ENCODE results near the gene MSI2. TPM values are rescaled to one million over a fixed set of nuclear protein-coding genes. Genes with fewer than 3 reads are reported as not detected.

The MSI2 gene
- total and polyA plus RNA-seq, 9 of the 15 experiments (the other 6 are each of a cell fraction or from before 2014, with no cell fraction given) = 4.6 to 61.8 (median 42.4) TPM

DNA sequence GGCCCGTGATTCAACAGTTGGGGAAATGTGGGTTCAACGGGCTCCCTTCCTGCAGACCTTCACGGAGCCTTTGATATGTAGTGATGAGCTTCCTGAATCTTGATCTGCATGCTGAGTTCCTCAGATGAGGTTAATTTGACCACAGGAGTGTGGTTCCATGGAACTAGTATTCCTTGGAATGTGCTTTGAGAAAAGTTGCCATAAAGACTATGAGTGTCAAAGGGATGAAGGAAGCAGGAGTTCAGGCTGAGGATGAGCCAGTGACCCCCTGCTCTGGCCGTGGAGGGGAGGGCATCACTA lies 229.2 kb downstream of the MSI2 start:
- H3K27me3 ChIP-seq (ENCODE audit: control insufficient read depth in 2 of 2, insufficient read depth in 2 of 2, low read length in 2 of 2) = no peaks in the 10 kb centered on the region
- POLR2A ChIA-PET = interaction anchor here (1.1 kb wide), 1 partner anchor 12 kb away, joined by 4 read pairs; no protein-coding TSS in a partner anchor
- H3K79me2 ChIP-seq (ENCODE audit: control insufficient read depth, insufficient read depth, low read length) = no peaks in the 10 kb centered on the region
- no peak overlapping the region for H2AFZ ChIP-seq (ENCODE audit: low read depth, low read length)
- no peak overlapping the region for H3K9ac ChIP-seq (ENCODE audit: insufficient read depth in 1 of 2, low read depth in 2 of 2, low read length in 2 of 2)
- no peaks in the 10 kb centered on the region for H3K9me3 ChIP-seq (replicated peaks; ENCODE audit: control insufficient read depth, insufficient read depth, low read depth, low read length)
- no peak overlapping the region for H3K4me3 ChIP-seq
- CTCF ChIA-PET (ENCODE audit: low intra/inter-chr PET ratio) = no interaction called here
- in situ Hi-C loops (cut with MboI) (no loop called here), intact Hi-C loops (cut with micrococcal nuclease) (no loop called here)
- no peak overlapping the region for H3K27ac ChIP-seq (ENCODE audit: extremely low read depth, low read depth, low read length)
- ATAC-seq (no peak), FAIRE-seq (no peak), DNase-seq (ENCODE audit: extremely low read depth in 1 of 4, low spot score in 3 of 4) (no peak)
- no peaks in the 10 kb centered on the region; the same call in 2 of the 3 replicates for H3K36me3 ChIP-seq (ENCODE audit: control insufficient read depth, insufficient read depth, low read length)
- H4K20me1 ChIP-seq (replicated peaks; ENCODE audit: control insufficient read depth, insufficient read depth, low read length) = peaks cover 30% of the 10 kb centered on the region; the same call in 1 of the 2 replicates
- no peak overlapping the region for H3K4me2 ChIP-seq (ENCODE audit: insufficient read depth, low read length)
- no TSS peak for BruUV-seq (replicated peaks)
- H3K4me1 ChIP-seq (replicated peaks in 1 of 2; ENCODE audit: control insufficient read depth in 2 of 2, insufficient read depth in 2 of 2, low read length in 2 of 2) = peaks cover 11 to 29% of the 10 kb centered on the region in 2 experiments
- 90% methylated on average over 3 of the region's 4 CpGs for WGBS (ENCODE audit: insufficient coverage, low coverage, missing lambda C conversion rate)
- H3K9me1 ChIP-seq (ENCODE audit: control insufficient read depth, insufficient read depth, low read length) = no peaks in the 10 kb centered on the region
- no peak for TF ChIP-seq POLR3A (IDR thresholded peaks at IDR 0.05; ENCODE audit: borderline replicate concordance, extremely low read depth, insufficient read depth, insufficient read length)
- TF ChIP-seq, protein P1, sequence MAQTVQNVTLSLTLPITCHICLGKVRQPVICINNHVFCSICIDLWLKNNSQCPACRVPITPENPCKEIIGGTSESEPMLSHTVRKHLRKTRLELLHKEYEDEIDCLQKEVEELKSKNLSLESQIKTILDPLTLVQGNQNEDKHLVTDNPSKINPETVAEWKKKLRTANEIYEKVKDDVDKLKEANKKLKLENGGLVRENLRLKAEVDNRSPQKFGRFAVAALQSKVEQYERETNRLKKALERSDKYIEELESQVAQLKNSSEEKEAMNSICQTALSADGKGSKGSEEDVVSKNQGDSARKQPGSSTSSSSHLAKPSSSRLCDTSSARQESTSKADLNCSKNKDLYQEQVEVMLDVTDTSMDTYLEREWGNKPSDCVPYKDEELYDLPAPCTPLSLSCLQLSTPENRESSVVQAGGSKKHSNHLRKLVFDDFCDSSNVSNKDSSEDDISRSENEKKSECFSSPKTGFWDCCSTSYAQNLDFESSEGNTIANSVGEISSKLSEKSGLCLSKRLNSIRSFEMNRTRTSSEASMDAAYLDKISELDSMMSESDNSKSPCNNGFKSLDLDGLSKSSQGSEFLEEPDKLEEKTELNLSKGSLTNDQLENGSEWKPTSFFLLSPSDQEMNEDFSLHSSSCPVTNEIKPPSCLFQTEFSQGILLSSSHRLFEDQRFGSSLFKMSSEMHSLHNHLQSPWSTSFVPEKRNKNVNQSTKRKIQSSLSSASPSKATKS (CRISPR knock-in tag; IDR thresholded peaks at IDR 0.05) = no peak
- no peak for TF ChIP-seq ZNF24 (IDR thresholded peaks at IDR 0.05)
- TF ChIP-seq MEF2A (IDR thresholded peaks at IDR 0.05; ENCODE audit: control insufficient read depth, low read depth, low read length) = no peak
- no peak for TF ChIP-seq NR4A1 (CRISPR knock-in tag; IDR thresholded peaks at IDR 0.05)
- no peak for TF ChIP-seq NR4A1 (tag; IDR thresholded peaks at IDR 0.05)
- TF ChIP-seq CHD4 (IDR thresholded peaks at IDR 0.05; ENCODE audit: insufficient read depth, insufficient replicate concordance, low read depth, low read length, poor library complexity, severe bottlenecking) = no peak
- TF ChIP-seq ZNF655 (CRISPR knock-in tag; IDR thresholded peaks at IDR 0.05) = no peak
- no peak for TF ChIP-seq POU5F1 (IDR thresholded peaks at IDR 0.05; ENCODE audit: borderline replicate concordance, low read depth, low read length, partially characterized antibody)
- TF ChIP-seq RAD21 (CRISPR knock-in tag; conservative IDR thresholded peaks at IDR 0.05 in 1 of 2, IDR thresholded peaks at IDR 0.05 in 1 of 2) = no peak
- TF ChIP-seq E2F8 (IDR thresholded peaks at IDR 0.05; ENCODE audit: low read depth, partially characterized antibody) = no peak
- TF ChIP-seq CCAR2 (IDR thresholded peaks at IDR 0.05; ENCODE audit: low read depth, low read length) = no peak
- TF ChIP-seq MED1 (CRISPR knock-in tag; IDR thresholded peaks at IDR 0.05; ENCODE audit: borderline replicate concordance) = no peak
- TF ChIP-seq ZNF695 (CRISPR knock-in tag; IDR thresholded peaks at IDR 0.05) = no peak
- no peak for TF ChIP-seq PTBP1 (IDR thresholded peaks at IDR 0.05; ENCODE audit: low read depth, low read length)
- no peak for TF ChIP-seq RFX1 (IDR thresholded peaks at IDR 0.05)
- TF ChIP-seq HNRNPK (IDR thresholded peaks at IDR 0.05; ENCODE audit: low read depth, low read length, poor library complexity, severe bottlenecking) = no peak
- no peak for TF ChIP-seq ZNF174 (CRISPR knock-in tag; IDR thresholded peaks at IDR 0.05)

Data from K562 (cell line).